GM12873 (cell line): ENCODE results near the gene PDGFD.

Experiments
- CTCF ChIP-seq: IDR thresholded peaks from 2 replicates; pipeline ENCODE4 v1.5.1; 2012; ENCODE audit warnings: low read depth, mild to moderate bottlenecking, moderate library complexity, low read length, control low read depth; ENCODE audit not compliant: insufficient read depth; ENCODE audit errors: missing control alignments

Gene PDGFD

GRCh38 chr11:103970701-103971249, 193.2 kb downstream of the PDGFD start:
- no peak for TF ChIP-seq CTCF

GRCh38 chr11:103968685-103969084, 195.3 kb downstream of the PDGFD start:
- no peak for TF ChIP-seq CTCF

- TF ChIP-seq CTCF, result no peak
Observed at GRCh38 chr11:103967985-103968384, 196.0 kb downstream of the PDGFD start.

- TF ChIP-seq CTCF, result peak; percentile 44
Observed at GRCh38 chr11:103964390-103964789, 199.6 kb downstream of the PDGFD start.

GRCh38 chr11:103963648-103964047, 200.3 kb downstream of the PDGFD start:
- no peak for TF ChIP-seq CTCF

GRCh38 chr11:103961010-103961409, 202.9 kb downstream of the PDGFD start:
- no peak for TF ChIP-seq CTCF

- no peak for TF ChIP-seq CTCF
Observed at GRCh38 chr11:103960108-103960507, 203.8 kb downstream of the PDGFD start.

- no peak for TF ChIP-seq CTCF
Observed at GRCh38 chr11:103959279-103959942, 204.5 kb downstream of the PDGFD start.
